ENCODE data around the gene PAQR5.
A peak's percentile ranks its signal among the peaks of the same experiment; 100 is the strongest.

The PAQR5 gene

DNA sequence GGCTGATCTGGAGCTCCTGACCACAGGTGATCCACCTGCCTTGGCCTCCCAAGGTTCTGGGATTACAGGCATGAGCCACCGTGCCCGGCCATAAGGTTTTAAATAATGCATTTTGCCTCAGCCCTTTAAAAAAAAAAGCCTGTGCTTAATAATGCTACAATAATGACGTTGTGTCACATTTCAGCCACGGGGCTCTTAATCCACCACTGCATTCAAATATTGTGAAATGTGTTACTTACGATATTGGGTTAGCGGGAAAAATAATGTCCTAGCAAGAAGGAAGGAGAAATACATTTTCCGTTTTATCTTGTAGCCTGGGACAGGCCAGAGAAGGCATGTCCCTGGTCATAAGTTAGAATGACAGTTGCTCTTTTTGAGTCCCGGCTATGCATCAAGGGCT lies 17.6 kb downstream of the PAQR5 start:
- H3K27me3 Mint-ChIP-seq (ENCODE audit: low read depth): peaks cover 17% of the 10 kb centered on the region
- no peak overlapping the region for H3K4me3 Mint-ChIP-seq
- TF ChIP-seq, protein P1, sequence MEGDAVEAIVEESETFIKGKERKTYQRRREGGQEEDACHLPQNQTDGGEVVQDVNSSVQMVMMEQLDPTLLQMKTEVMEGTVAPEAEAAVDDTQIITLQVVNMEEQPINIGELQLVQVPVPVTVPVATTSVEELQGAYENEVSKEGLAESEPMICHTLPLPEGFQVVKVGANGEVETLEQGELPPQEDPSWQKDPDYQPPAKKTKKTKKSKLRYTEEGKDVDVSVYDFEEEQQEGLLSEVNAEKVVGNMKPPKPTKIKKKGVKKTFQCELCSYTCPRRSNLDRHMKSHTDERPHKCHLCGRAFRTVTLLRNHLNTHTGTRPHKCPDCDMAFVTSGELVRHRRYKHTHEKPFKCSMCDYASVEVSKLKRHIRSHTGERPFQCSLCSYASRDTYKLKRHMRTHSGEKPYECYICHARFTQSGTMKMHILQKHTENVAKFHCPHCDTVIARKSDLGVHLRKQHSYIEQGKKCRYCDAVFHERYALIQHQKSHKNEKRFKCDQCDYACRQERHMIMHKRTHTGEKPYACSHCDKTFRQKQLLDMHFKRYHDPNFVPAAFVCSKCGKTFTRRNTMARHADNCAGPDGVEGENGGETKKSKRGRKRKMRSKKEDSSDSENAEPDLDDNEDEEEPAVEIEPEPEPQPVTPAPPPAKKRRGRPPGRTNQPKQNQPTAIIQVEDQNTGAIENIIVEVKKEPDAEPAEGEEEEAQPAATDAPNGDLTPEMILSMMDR (IDR thresholded peaks at IDR 0.05; ENCODE audit: unreplicated experiment in 3 of 3): no peak
- no peaks in the 10 kb centered on the region for H3K9me3 Mint-ChIP-seq
- peak overlapping the region; percentile 72 to 96 (median 94) for H3K27ac Mint-ChIP-seq
- peaks cover 9% of the 10 kb centered on the region for H3K4me1 Mint-ChIP-seq
- no peaks in the 10 kb centered on the region for H3K36me3 Mint-ChIP-seq (ENCODE audit: low read depth)

DNA sequence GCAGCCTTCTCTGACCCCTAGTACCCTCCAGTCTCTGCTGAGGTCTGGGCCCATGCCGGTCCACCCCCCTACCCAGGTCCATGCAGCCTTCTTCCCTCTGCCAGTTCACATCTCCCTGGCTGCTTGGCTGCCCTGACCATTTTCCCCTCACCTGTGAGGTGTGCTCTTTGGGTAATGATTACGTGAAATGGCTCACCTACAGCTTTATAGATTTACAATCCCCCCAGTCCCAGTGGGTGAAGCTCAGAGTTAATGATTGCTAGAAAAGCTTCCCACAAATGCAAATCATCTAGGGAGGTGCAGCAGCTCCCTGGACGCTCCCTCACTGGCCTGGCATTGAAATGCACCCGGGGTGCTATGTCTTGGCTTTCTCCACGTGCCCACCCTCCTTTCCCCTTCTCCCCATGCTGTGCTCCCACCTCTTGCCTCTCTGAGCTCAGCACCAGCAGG lies 18.7 kb downstream of the PAQR5 start:
- Mint-ChIP-seq H3K4me1 (peaks cover 9% of the 10 kb centered on the region), H3K36me3 (ENCODE audit: low read depth) (no peaks in the 10 kb centered on the region), H3K4me3 (peak overlapping the region in 1 of 3 experiments; percentile 21), H3K27me3 (ENCODE audit: low read depth) (peaks cover 16% of the 10 kb centered on the region), H3K27ac (peak overlapping the region; percentile 87 to 96 (median 94)), H3K9me3 (no peaks in the 10 kb centered on the region)
- TF ChIP-seq, protein P1 (IDR thresholded peaks at IDR 0.05; ENCODE audit: unreplicated experiment in 3 of 3): no peak

DNA sequence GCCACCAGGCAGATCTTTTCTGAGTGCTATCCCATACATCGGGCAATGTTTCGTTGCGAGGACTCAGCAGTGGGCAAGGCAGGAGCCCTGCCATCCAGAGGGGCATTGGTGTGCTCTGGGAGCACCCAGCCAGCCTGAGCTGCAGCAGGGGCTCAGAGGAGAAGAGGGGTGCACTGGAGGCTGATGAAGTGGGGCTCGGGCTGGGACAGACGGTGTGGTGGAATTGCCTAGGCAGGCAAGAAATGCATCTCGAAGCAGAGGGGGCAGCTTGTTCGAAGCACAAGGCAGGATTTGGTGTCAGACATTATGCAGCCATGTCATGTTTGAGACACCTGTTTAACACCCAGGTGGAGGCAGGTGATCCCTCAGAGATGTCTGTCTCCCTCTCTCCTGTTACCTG lies 19.3 kb downstream of the PAQR5 start:
- Mint-ChIP-seq H3K36me3 (ENCODE audit: low read depth) (no peaks in the 10 kb centered on the region), H3K4me1 (peaks cover 9% of the 10 kb centered on the region), H3K27ac (peak overlapping the region; percentile 87 to 96 (median 94)), H3K4me3 (no peak overlapping the region), H3K9me3 (no peaks in the 10 kb centered on the region), H3K27me3 (ENCODE audit: low read depth) (peaks cover 13% of the 10 kb centered on the region)
- TF ChIP-seq, protein P1 (IDR thresholded peaks at IDR 0.05; ENCODE audit: unreplicated experiment in 3 of 3): no peak

DNA sequence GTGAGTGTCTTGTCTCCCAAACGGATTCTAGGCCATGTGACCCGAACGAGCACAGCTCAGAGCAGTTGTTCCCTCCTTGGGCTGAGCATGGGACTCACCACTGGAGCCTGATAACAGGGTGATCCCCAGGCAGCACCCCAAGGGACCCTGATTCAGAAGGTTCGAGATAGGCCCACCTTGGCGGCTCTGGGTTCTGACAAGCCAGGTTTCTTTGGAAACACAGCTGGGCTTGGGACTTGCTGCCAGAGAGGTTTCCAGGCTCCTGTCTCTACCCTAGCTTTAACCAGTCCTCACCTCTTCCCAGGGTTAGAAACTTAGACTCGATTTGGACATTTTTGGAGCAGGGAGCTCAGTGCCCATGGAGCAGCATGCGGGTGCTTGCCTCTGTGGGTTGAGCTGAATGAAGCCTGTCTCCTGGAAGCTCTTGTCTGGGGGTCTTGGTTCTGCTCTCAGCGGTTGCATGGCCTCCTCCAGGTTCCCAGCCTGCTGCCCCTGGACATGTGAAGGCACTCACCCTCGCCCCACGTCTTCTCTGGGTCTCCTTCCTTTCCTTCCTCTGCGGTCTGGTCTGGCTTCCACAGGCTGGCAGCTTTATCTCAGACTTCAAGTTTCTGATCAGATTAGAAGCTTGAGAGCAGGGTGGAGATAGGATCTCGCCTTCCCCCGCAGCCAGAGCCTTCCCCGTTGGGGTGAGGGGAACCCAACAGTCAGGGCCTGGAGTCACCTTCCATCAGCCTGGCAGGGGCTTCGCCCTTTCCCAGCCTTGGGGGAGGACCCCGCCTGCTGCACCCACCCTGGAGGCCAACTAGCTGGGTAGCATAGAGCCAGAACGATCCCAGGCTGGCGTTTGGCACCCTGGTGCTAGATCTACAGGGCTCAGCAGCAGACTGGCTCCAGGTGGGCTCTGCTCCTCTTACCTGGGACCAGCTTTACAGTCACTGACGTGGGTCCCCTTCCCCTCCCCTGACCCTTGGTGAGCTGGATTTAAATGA lies 21.0 kb downstream of the PAQR5 start:
- TF ChIP-seq, protein P1 (IDR thresholded peaks at IDR 0.05; ENCODE audit: unreplicated experiment in 3 of 3): no peak
- peaks cover 9% of the 10 kb centered on the region for H3K4me1 Mint-ChIP-seq
- peak overlapping the region in 1 of 3 experiments; percentile 80 for H3K27ac Mint-ChIP-seq
- H3K9me3 Mint-ChIP-seq: no peaks in the 10 kb centered on the region
- H3K27me3 Mint-ChIP-seq (ENCODE audit: low read depth): peaks cover 9% of the 10 kb centered on the region
- no peaks in the 10 kb centered on the region for H3K36me3 Mint-ChIP-seq (ENCODE audit: low read depth)
- no peak overlapping the region for H3K4me3 Mint-ChIP-seq

DNA sequence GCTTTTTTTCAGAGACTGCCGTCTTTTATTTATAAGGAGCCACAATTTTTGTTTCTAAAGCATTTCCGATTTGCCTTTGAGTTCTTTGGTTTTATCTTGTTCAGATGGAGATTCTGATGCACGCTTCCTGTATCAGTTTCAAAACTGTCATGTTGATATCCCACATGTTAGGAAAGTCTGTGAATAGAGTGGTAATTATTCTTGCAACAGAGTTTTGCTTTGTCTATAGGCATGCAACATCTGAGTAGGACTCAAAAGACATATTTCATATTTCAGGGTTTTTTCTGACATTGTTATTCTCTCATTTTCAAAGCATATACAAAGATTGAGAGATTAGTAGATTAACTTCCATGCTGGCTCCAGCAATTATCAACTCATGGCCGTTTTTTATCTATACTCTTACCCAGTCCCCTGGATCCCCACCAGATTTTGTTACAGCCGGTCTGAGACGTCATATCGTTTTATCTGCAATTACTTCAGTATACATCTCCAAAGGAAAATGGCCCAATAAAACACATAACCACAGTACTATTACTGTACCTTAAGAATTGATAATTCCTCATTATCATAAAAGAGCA lies 22.4 kb downstream of the PAQR5 start:
- Mint-ChIP-seq H3K4me1 (peaks cover 9% of the 10 kb centered on the region), H3K27me3 (ENCODE audit: low read depth) (no peaks in the 10 kb centered on the region), H3K36me3 (ENCODE audit: low read depth) (no peaks in the 10 kb centered on the region), H3K4me3 (no peak overlapping the region), H3K27ac (no peak overlapping the region), H3K9me3 (no peaks in the 10 kb centered on the region)
- TF ChIP-seq, protein P1 (IDR thresholded peaks at IDR 0.05; ENCODE audit: unreplicated experiment in 3 of 3): no peak
